ENCODE results near the gene MAN1B1. TPM values are rescaled to one million over a fixed set of nuclear protein-coding genes. Genes with fewer than 3 reads are reported as not detected.

Gene MAN1B1
- total RNA-seq, 1 donor from 2014 or later: 59.8 TPM

DNA sequence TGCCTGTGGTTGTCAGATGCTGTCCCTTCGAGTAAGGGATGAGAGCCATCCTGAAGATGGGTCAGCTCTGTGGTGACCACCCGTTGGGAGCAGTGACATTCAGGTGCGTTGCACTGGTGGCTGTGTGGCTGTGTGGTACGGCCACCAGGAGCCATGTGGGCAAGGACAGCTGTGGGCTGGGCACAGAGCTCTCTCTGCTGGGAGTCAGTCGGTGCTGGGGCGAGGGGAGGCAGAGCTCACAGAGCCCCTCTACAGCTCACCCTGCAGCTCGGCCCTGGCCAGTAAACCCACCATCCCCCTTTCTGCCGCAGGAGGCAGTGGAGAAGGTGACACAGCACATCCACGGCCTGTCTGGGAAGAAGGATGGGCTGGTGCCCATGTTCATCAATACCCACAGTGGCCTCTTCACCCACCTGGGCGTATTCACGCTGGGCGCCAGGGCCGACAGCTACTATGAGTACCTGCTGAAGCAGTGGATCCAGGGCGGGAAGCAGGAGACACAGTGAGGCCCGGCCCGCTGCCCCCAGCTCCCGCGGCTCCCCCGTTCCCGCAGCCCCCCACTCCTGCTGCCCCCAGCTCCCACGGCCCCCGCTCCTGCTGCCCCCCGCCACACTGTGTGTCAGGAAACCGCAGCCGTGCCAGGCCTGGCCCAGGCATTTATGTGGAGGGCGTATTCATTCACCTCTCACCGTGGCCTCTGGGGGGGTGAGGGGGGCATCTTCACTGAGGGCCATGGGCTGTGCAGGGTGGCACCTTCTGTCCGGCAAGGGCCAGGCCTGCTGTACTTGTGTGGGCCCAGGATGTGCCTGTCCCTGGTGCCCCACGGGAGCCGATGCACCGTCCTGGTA is 19.3 kb downstream of the MAN1B1 start:
- H3K36me3 Mint-ChIP-seq (ENCODE audit: unreplicated experiment): no peaks in the 10 kb centered on the region
- H3K4me1 Mint-ChIP-seq (ENCODE audit: low read depth, unreplicated experiment): no peaks in the 10 kb centered on the region
- H3K4me3 Mint-ChIP-seq (ENCODE audit: unreplicated experiment): no peak overlapping the region
- H3K9me3 Mint-ChIP-seq (ENCODE audit: unreplicated experiment): peaks cover 9% of the 10 kb centered on the region
- H3K27me3 Mint-ChIP-seq (ENCODE audit: unreplicated experiment): peaks cover 6% of the 10 kb centered on the region
- DNase-seq: no peak
- no peak overlapping the region for H3K27ac Mint-ChIP-seq (ENCODE audit: unreplicated experiment)
- TF ChIP-seq CTCF (IDR thresholded peaks at IDR 0.05; ENCODE audit: partially characterized antibody, unreplicated experiment): no peak

GRCh38 chr9:137106662-137107250 is 20.0 kb downstream of the MAN1B1 start:
- no peak for DNase-seq
- peaks cover 9% of the 10 kb centered on the region for H3K9me3 Mint-ChIP-seq (ENCODE audit: unreplicated experiment)
- peaks cover 3% of the 10 kb centered on the region for H3K27me3 Mint-ChIP-seq (ENCODE audit: unreplicated experiment)
- no peak for TF ChIP-seq CTCF (IDR thresholded peaks at IDR 0.05; ENCODE audit: partially characterized antibody, unreplicated experiment)
- no peak overlapping the region for H3K4me3 Mint-ChIP-seq (ENCODE audit: unreplicated experiment)
- H3K4me1 Mint-ChIP-seq (ENCODE audit: low read depth, unreplicated experiment): no peaks in the 10 kb centered on the region
- H3K36me3 Mint-ChIP-seq (ENCODE audit: unreplicated experiment): no peaks in the 10 kb centered on the region
- H3K27ac Mint-ChIP-seq (ENCODE audit: unreplicated experiment): no peak overlapping the region

DNA sequence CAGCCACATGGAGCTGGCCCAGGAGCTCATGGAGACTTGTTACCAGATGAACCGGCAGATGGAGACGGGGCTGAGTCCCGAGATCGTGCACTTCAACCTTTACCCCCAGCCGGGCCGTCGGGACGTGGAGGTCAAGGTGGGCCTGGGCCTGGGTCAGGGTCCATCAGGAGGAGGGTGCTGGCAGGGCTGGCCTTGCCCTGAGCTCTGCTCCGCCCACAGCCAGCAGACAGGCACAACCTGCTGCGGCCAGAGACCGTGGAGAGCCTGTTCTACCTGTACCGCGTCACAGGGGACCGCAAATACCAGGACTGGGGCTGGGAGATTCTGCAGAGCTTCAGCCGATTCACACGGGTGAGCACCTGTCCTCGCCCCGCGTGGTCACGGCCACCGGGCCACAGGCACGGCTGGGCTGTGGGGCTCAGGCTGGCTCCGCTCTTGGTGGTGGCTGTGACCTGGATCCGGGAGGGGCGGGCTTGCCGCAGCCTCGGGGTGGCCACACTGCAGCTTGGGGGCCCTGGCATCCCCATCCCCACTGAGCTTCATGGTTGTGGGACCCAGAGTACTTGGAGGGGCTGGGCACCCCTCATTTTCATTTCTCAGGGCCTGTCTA is 20.6 kb downstream of the MAN1B1 start:
- no peaks in the 10 kb centered on the region for H3K4me1 Mint-ChIP-seq (ENCODE audit: low read depth, unreplicated experiment)
- DNase-seq: no peak
- peaks cover 3% of the 10 kb centered on the region for H3K27me3 Mint-ChIP-seq (ENCODE audit: unreplicated experiment)
- H3K27ac Mint-ChIP-seq (ENCODE audit: unreplicated experiment): no peak overlapping the region
- H3K9me3 Mint-ChIP-seq (ENCODE audit: unreplicated experiment): peaks cover 9% of the 10 kb centered on the region
- H3K36me3 Mint-ChIP-seq (ENCODE audit: unreplicated experiment): no peaks in the 10 kb centered on the region
- no peak for TF ChIP-seq CTCF (IDR thresholded peaks at IDR 0.05; ENCODE audit: partially characterized antibody, unreplicated experiment)
- H3K4me3 Mint-ChIP-seq (ENCODE audit: unreplicated experiment): no peak overlapping the region

DNA sequence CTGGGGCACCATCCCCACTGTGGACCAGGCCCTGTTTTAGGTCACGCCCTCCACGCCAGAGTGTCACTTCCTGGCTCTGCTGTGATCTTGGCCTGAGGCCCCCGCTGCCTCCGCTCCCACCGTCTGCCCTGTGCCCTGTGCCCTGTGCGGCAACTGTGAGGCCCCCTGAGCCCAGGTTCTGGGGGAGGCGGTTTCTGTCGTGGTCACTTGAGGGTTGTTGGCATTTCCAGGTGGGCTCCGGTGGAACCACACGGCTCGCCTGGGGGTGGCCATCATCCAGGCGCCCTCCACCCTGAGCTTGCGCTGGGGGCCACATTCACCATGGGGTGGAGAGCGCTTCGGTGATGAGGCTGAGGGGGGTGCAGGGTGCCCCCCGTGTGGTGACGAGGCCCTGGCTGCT is 21.2 kb downstream of the MAN1B1 start:
- Mint-ChIP-seq H3K9me3 (ENCODE audit: unreplicated experiment) (peaks cover 9% of the 10 kb centered on the region), H3K4me1 (ENCODE audit: low read depth, unreplicated experiment) (no peaks in the 10 kb centered on the region), H3K27ac (ENCODE audit: unreplicated experiment) (no peak overlapping the region), H3K4me3 (ENCODE audit: unreplicated experiment) (no peak overlapping the region), H3K27me3 (ENCODE audit: unreplicated experiment) (peaks cover 3% of the 10 kb centered on the region), H3K36me3 (ENCODE audit: unreplicated experiment) (no peaks in the 10 kb centered on the region)
- no peak for DNase-seq
- no peak for TF ChIP-seq CTCF (IDR thresholded peaks at IDR 0.05; ENCODE audit: partially characterized antibody, unreplicated experiment)
